Left renal cortex interstitium (tissue), 4 donors: Measurements from ENCODE around the gene ACCSL. TPM values are rescaled to one million over a fixed set of nuclear protein-coding genes. Genes with fewer than 3 reads are reported as not detected.

Source experiments
- DNase-seq, 4 donors: peaks; one replicate each; pipeline ENCODE4 v3.0.0-alpha.2; 2013; ENCODE audit warnings: low read depth in 4 of 4, low spot score in 2 of 4, missing footprints in 1 of 4
- polyA plus RNA-seq, 4 donors: library from polyadenylated mRNA; unstranded; fragments of 120-200 nt; gene quantifications; one replicate each; pipeline ENCODE4 v1.2.1, GENCODE V29; 2013; ENCODE audit not compliant: insufficient read length in 4 of 4

Gene ACCSL
- under 1 TPM in 1 of 4 donors, not detected in 3; 0.13 TPM for polyA plus RNA-seq

- DNase-seq: no peak
These were observed at the start of gene ACCSL for GRCh38 chr11:44047931-44048431. Gene ACCSL (plus strand): TSS chr11:44047981. CDS start chr11:44048037, 56 bp downstream.

GRCh38 chr11:43998308-43998707 lies 49.5 kb upstream of the ACCSL start:
- no peak for DNase-seq

GRCh38 chr11:44000731-44001130 lies 47.0 kb upstream of the ACCSL start:
- no peak for DNase-seq

- no peak for DNase-seq
These were observed 45.3 kb upstream of the ACCSL start for GRCh38 chr11:44002191-44003093.

- DNase-seq: no peak
These were observed 43.9 kb upstream of the ACCSL start for GRCh38 chr11:44003736-44004451.

- no peak for DNase-seq
These were observed 43.2 kb upstream of the ACCSL start for GRCh38 chr11:44004452-44005062.

- no peak for DNase-seq
These were observed 42.6 kb upstream of the ACCSL start for GRCh38 chr11:44005063-44005701.

GRCh38 chr11:44005956-44006355 lies 41.8 kb upstream of the ACCSL start:
- no peak for DNase-seq

- no peak for DNase-seq
These were observed 40.8 kb upstream of the ACCSL start for GRCh38 chr11:44006917-44007361.

- no peak for DNase-seq
These were observed 40.2 kb upstream of the ACCSL start for GRCh38 chr11:44007481-44008087.

- no peak for DNase-seq
These were observed 39.7 kb upstream of the ACCSL start for GRCh38 chr11:44008088-44008501.

- no peak for DNase-seq
These were observed 39.1 kb upstream of the ACCSL start for GRCh38 chr11:44008698-44009097.

- no peak for DNase-seq
These were observed 37.0 kb upstream of the ACCSL start for GRCh38 chr11:44010789-44011251.

- DNase-seq: no peak
These were observed 36.0 kb upstream of the ACCSL start for GRCh38 chr11:44011797-44012196.

- DNase-seq: no peak
These were observed 32.7 kb upstream of the ACCSL start for GRCh38 chr11:44014968-44015623.

GRCh38 chr11:44015624-44016007 lies 32.2 kb upstream of the ACCSL start:
- DNase-seq: no peak

GRCh38 chr11:44016131-44016530 lies 31.6 kb upstream of the ACCSL start:
- DNase-seq: no peak

- no peak for DNase-seq
These were observed 31.0 kb upstream of the ACCSL start for GRCh38 chr11:44016546-44017442.
